Astrocyte (in vitro differentiated cells and primary cell): ENCODE measurements around the gene ANKRD49.

Experiments
- CTCF ChIP-seq: IDR thresholded peaks from 2 replicates; pipeline ENCODE4 v1.5.1; 2011; ENCODE audit warnings: low read depth, mild to moderate bottlenecking, inconsistent platforms, low read length, moderate library complexity; ENCODE audit not compliant: insufficient read depth
- EZH2 ChIP-seq: IDR thresholded peaks from 2 replicates; pipeline ENCODE4 v1.6.1; 2012; ENCODE audit warnings: mild to moderate bottlenecking, low read length, inconsistent platforms; ENCODE audit not compliant: insufficient read depth

- no peak for TF ChIP-seq CTCF
- no peak for TF ChIP-seq EZH2
These were observed 44.3 kb upstream of the ANKRD49 start for GRCh38 chr11:94449437-94449836.
